ENCODE measurements around the gene SLC30A5.
"Not testable (repeated sequence)": the region's sequence is repeated elsewhere in the genome, so short reads cannot be mapped to it uniquely, and the experiment has no call there.

SLC30A5 gene

GRCh38 chr5:69148576-69148975, 54.8 kb downstream of the SLC30A5 start:
- H3K9ac ChIP-seq (ENCODE audit: low read depth, low read length, poor library complexity); H2BK5ac ChIP-seq (ENCODE audit: low read length); H3K14ac ChIP-seq (ENCODE audit: low read length); H3K23ac ChIP-seq (ENCODE audit: low read depth, low read length, poor library complexity); H3K4me3 ChIP-seq (ENCODE audit: low read length in 2 of 2); H2BK120ac ChIP-seq (ENCODE audit: low read depth, low read length); H3K4me1 ChIP-seq (ENCODE audit: control insufficient read depth in 2 of 2, insufficient read depth in 1 of 2, low read depth in 1 of 2, low read length in 2 of 2); H2AFZ ChIP-seq (ENCODE audit: low read length); H2BK15ac ChIP-seq (ENCODE audit: low read length); DNase-seq (ENCODE audit: low spot score); H3K18ac ChIP-seq (ENCODE audit: low read length); H3K27me3 ChIP-seq (ENCODE audit: control insufficient read depth in 3 of 3, insufficient read depth in 3 of 3, low read depth in 1 of 3, low read length in 3 of 3); H3K27ac ChIP-seq (replicated peaks; ENCODE audit: low read length); H4K91ac ChIP-seq (ENCODE audit: low read depth, low read length, poor library complexity); H3K36me3 ChIP-seq (replicated peaks in 1 of 2; ENCODE audit: control insufficient read depth in 2 of 2, insufficient read depth in 2 of 2, low read length in 2 of 2); H3K4ac ChIP-seq (ENCODE audit: low read length); H3K4me2 ChIP-seq (ENCODE audit: insufficient read depth, low read length, poor library complexity, severe bottlenecking); H3K9me3 ChIP-seq (replicated peaks in 1 of 2; ENCODE audit: control insufficient read depth in 2 of 2, insufficient read depth in 1 of 2, low read depth in 1 of 2, low read length in 2 of 2); H4K8ac ChIP-seq (ENCODE audit: low read depth, low read length); H2BK12ac ChIP-seq (ENCODE audit: low read length); H3K79me1 ChIP-seq (ENCODE audit: low read depth, low read length); H2AK5ac ChIP-seq (ENCODE audit: low read depth, low read length): not testable (repeated sequence)
- WGBS, 2 donors (ENCODE audit: extremely low coverage in 2 of 2, insufficient read length in 2 of 2, insufficient replicate concordance in 1 of 2): no CpG with 5 or more reads among the region's 7 CpGs

GRCh38 chr5:69148981-69149675, 55.3 kb downstream of the SLC30A5 start:
- Histone ChIP-seq H3K79me1 (ENCODE audit: low read depth, low read length) (no peaks in the 10 kb centered on the region), H2AFZ (ENCODE audit: low read length) (no peak overlapping the region), H4K8ac (ENCODE audit: low read depth, low read length) (no peak overlapping the region), H3K4me2 (ENCODE audit: insufficient read depth, low read length, poor library complexity, severe bottlenecking) (no peak overlapping the region), H3K4me3 (ENCODE audit: low read length in 2 of 2) (no peak overlapping the region), H3K36me3 (replicated peaks in 1 of 2; ENCODE audit: control insufficient read depth in 2 of 2, insufficient read depth in 2 of 2, low read length in 2 of 2) (no peaks in the 10 kb centered on the region), H3K27ac (replicated peaks; ENCODE audit: low read length) (no peak overlapping the region), H4K91ac (ENCODE audit: low read depth, low read length, poor library complexity) (no peak overlapping the region), H3K27me3 (ENCODE audit: control insufficient read depth in 3 of 3, insufficient read depth in 3 of 3, low read depth in 1 of 3, low read length in 3 of 3) (no peaks in the 10 kb centered on the region), H2BK12ac (ENCODE audit: low read length) (no peak overlapping the region), H3K9me3 (replicated peaks in 1 of 2; ENCODE audit: control insufficient read depth in 2 of 2, insufficient read depth in 1 of 2, low read depth in 1 of 2, low read length in 2 of 2) (no peaks in the 10 kb centered on the region), H3K18ac (ENCODE audit: low read length) (no peak overlapping the region), H2BK15ac (ENCODE audit: low read length) (no peak overlapping the region), H3K9ac (ENCODE audit: low read depth, low read length, poor library complexity) (no peak overlapping the region), H3K23ac (ENCODE audit: low read depth, low read length, poor library complexity) (peak overlapping the region; percentile 57), H2BK5ac (ENCODE audit: low read length) (no peak overlapping the region), H3K4ac (ENCODE audit: low read length) (no peak overlapping the region), H3K4me1 (ENCODE audit: control insufficient read depth in 2 of 2, insufficient read depth in 1 of 2, low read depth in 1 of 2, low read length in 2 of 2) (no peaks in the 10 kb centered on the region), H2AK5ac (ENCODE audit: low read depth, low read length) (no peak overlapping the region), H2BK120ac (ENCODE audit: low read depth, low read length) (no peak overlapping the region), H3K14ac (ENCODE audit: low read length) (no peak overlapping the region)
- WGBS, 2 donors (ENCODE audit: extremely low coverage in 2 of 2, insufficient read length in 2 of 2, insufficient replicate concordance in 1 of 2): no CpG with 5 or more reads among the region's 2 CpGs
- DNase-seq (ENCODE audit: low spot score): no peak

- Histone ChIP-seq H3K4ac (ENCODE audit: low read length) (no peak overlapping the region), H3K4me2 (ENCODE audit: insufficient read depth, low read length, poor library complexity, severe bottlenecking) (no peak overlapping the region), H3K4me3 (ENCODE audit: low read length in 2 of 2) (no peak overlapping the region), H2BK5ac (ENCODE audit: low read length) (no peak overlapping the region), H3K36me3 (replicated peaks in 1 of 2; ENCODE audit: control insufficient read depth in 2 of 2, insufficient read depth in 2 of 2, low read length in 2 of 2) (no peaks in the 10 kb centered on the region), H4K91ac (ENCODE audit: low read depth, low read length, poor library complexity) (no peak overlapping the region), H3K14ac (ENCODE audit: low read length) (no peak overlapping the region), H2AK5ac (ENCODE audit: low read depth, low read length) (no peak overlapping the region), H3K23ac (ENCODE audit: low read depth, low read length, poor library complexity) (peak overlapping the region; percentile 57), H3K18ac (ENCODE audit: low read length) (no peak overlapping the region), H2BK12ac (ENCODE audit: low read length) (no peak overlapping the region), H4K8ac (ENCODE audit: low read depth, low read length) (no peak overlapping the region), H3K79me1 (ENCODE audit: low read depth, low read length) (no peaks in the 10 kb centered on the region), H2AFZ (ENCODE audit: low read length) (no peak overlapping the region), H3K27me3 (ENCODE audit: control insufficient read depth in 3 of 3, insufficient read depth in 3 of 3, low read depth in 1 of 3, low read length in 3 of 3) (no peaks in the 10 kb centered on the region), H3K9ac (ENCODE audit: low read depth, low read length, poor library complexity) (no peak overlapping the region), H2BK120ac (ENCODE audit: low read depth, low read length) (no peak overlapping the region), H3K27ac (replicated peaks; ENCODE audit: low read length) (no peak overlapping the region), H2BK15ac (ENCODE audit: low read length) (no peak overlapping the region), H3K4me1 (ENCODE audit: control insufficient read depth in 2 of 2, insufficient read depth in 1 of 2, low read depth in 1 of 2, low read length in 2 of 2) (no peaks in the 10 kb centered on the region), H3K9me3 (replicated peaks in 1 of 2; ENCODE audit: control insufficient read depth in 2 of 2, insufficient read depth in 1 of 2, low read depth in 1 of 2, low read length in 2 of 2) (no peaks in the 10 kb centered on the region)
- no peak for DNase-seq (ENCODE audit: low spot score)
- no CpG with 5 or more reads among the region's 5 CpGs for WGBS, 2 donors (ENCODE audit: extremely low coverage in 2 of 2, insufficient read length in 2 of 2, insufficient replicate concordance in 1 of 2)
Measured at GRCh38 chr5:69149676-69150010, 55.8 kb downstream of the SLC30A5 start.

- Histone ChIP-seq H3K14ac (ENCODE audit: low read length) (no peak overlapping the region), H3K27ac (replicated peaks; ENCODE audit: low read length) (no peak overlapping the region), H2BK5ac (ENCODE audit: low read length) (no peak overlapping the region), H3K9ac (ENCODE audit: low read depth, low read length, poor library complexity) (no peak overlapping the region), H3K27me3 (ENCODE audit: control insufficient read depth in 3 of 3, insufficient read depth in 3 of 3, low read depth in 1 of 3, low read length in 3 of 3) (no peaks in the 10 kb centered on the region), H3K18ac (ENCODE audit: low read length) (no peak overlapping the region), H3K23ac (ENCODE audit: low read depth, low read length, poor library complexity) (no peak overlapping the region), H2AFZ (ENCODE audit: low read length) (no peak overlapping the region), H3K4me1 (ENCODE audit: control insufficient read depth in 2 of 2, insufficient read depth in 1 of 2, low read depth in 1 of 2, low read length in 2 of 2) (no peaks in the 10 kb centered on the region), H2AK5ac (ENCODE audit: low read depth, low read length) (no peak overlapping the region), H3K4me2 (ENCODE audit: insufficient read depth, low read length, poor library complexity, severe bottlenecking) (no peak overlapping the region), H3K4ac (ENCODE audit: low read length) (no peak overlapping the region), H4K91ac (ENCODE audit: low read depth, low read length, poor library complexity) (no peak overlapping the region), H3K79me1 (ENCODE audit: low read depth, low read length) (no peaks in the 10 kb centered on the region), H4K8ac (ENCODE audit: low read depth, low read length) (no peak overlapping the region), H2BK12ac (ENCODE audit: low read length) (no peak overlapping the region), H3K9me3 (replicated peaks in 1 of 2; ENCODE audit: control insufficient read depth in 2 of 2, insufficient read depth in 1 of 2, low read depth in 1 of 2, low read length in 2 of 2) (no peaks in the 10 kb centered on the region), H2BK120ac (ENCODE audit: low read depth, low read length) (no peak overlapping the region), H3K4me3 (ENCODE audit: low read length in 2 of 2) (no peak overlapping the region), H2BK15ac (ENCODE audit: low read length) (no peak overlapping the region), H3K36me3 (replicated peaks in 1 of 2; ENCODE audit: control insufficient read depth in 2 of 2, insufficient read depth in 2 of 2, low read length in 2 of 2) (no peaks in the 10 kb centered on the region)
- WGBS, 2 donors (ENCODE audit: extremely low coverage in 2 of 2, insufficient read length in 2 of 2, insufficient replicate concordance in 1 of 2): no CpG with 5 or more reads among the region's 3 CpGs
- no peak for DNase-seq (ENCODE audit: low spot score)
Measured at GRCh38 chr5:69152731-69153130, 58.9 kb downstream of the SLC30A5 start.

Data from neuronal stem cell (in vitro differentiated cells).